K562 (cell line): ENCODE results near the gene PRCD. TPM values are rescaled to one million over a fixed set of nuclear protein-coding genes. Genes with fewer than 3 reads are reported as not detected.
A peak's percentile ranks its signal among the peaks of the same experiment; 100 is the strongest.

ENCODE experiments used
- ATAC-seq: fragments of 200-7000 bp; cut with Tn5 transposase; 3 replicates; pipeline ENCODE4 v1.9.1; 2020; ENCODE audit warnings: moderate library complexity
- BruUV-seq: library from RNA; stranded (reverse); fragments of 400-500 nt; replicated peaks from 2 replicates; lab custom pipeline; 2021; lab: Mats Ljungman, UMichigan
- CTCF ChIA-PET: fragments of 300-600 bp; formaldehyde crosslinking; extraction: SDS; loops from one replicate; lab custom pipeline; 2021; ENCODE audit warnings: low intra/inter-chr PET ratio; lab: Yijun Ruan, JAX
- POLR2A ChIA-PET: fragments of 300-600, 350-650 bp; sonication (Branson Sonifier 250); formaldehyde crosslinking; extraction: SDS; loops from one replicate; lab custom pipeline; 2021; ENCODE audit warnings: antibody characterized with exemption, inconsistent platforms; lab: Yijun Ruan, JAX
- DNase-seq, 4 experiments: peaks; one replicate each; pipeline versions ENCODE4 v3.0.0 to v3.0.0-alpha.2; 2011 to 2018; ENCODE audit warnings: low spot score in 3 of 4, mixed read lengths in 3 of 4; ENCODE audit errors: extremely low read depth in 1 of 4
- FAIRE-seq: peaks from 2 replicates; lab custom pipeline; 2011; peaks lifted over from hg19 to GRCh38; lab: Jason Lieb, UNC
- H2AFZ ChIP-seq: 2 replicates; pipeline ENCODE4 v1.6.0; 2011; ENCODE audit warnings: low read depth, low read length, control low read depth, inconsistent platforms
- H3K27ac ChIP-seq: fragments of 200-600 bp; 3 replicates; pipeline ENCODE4 v1.8.0; 2011; ENCODE audit warnings: low read depth, mild to moderate bottlenecking, control low read depth, inconsistent platforms, low read length, moderate library complexity, mixed read lengths; ENCODE audit errors: extremely low read depth
- H3K27me3 ChIP-seq, 2 experiments: fragments of 300-600 bp in 1 of 2; 2 replicates in 1 of 2; 3 replicates in 1 of 2; pipeline versions ENCODE4 v1.6.0 to v1.8.0; 2011; ENCODE audit warnings: inconsistent platforms in 2 of 2, low read length in 2 of 2, mild to moderate bottlenecking in 1 of 2, mixed read lengths in 1 of 2, moderate library complexity in 1 of 2; ENCODE audit not compliant: control insufficient read depth in 2 of 2, insufficient read depth in 2 of 2
- H3K36me3 ChIP-seq: fragments of 300-600 bp; 3 replicates; pipeline ENCODE4 v1.8.0; 2011; ENCODE audit warnings: mild to moderate bottlenecking, low read length, inconsistent platforms; ENCODE audit not compliant: control insufficient read depth, insufficient read depth
- H3K4me1 ChIP-seq, 2 experiments: fragments of 200-600 bp in 1 of 2; replicated peaks in 1 of 2; 2 replicates in 1 of 2; 3 replicates in 1 of 2; pipeline versions ENCODE4 v1.5.1 to v1.8.0; 2011; ENCODE audit warnings: inconsistent platforms in 2 of 2, low read length in 2 of 2, mild to moderate bottlenecking in 1 of 2, mixed read lengths in 1 of 2, moderate library complexity in 1 of 2; ENCODE audit not compliant: control insufficient read depth in 2 of 2, insufficient read depth in 2 of 2
- H3K4me2 ChIP-seq: 2 replicates; pipeline ENCODE4 v1.6.1; 2011; ENCODE audit warnings: low read length, control low read depth, inconsistent platforms, mixed read lengths; ENCODE audit not compliant: insufficient read depth
- H3K4me3 ChIP-seq: fragments of 200-600 bp; sonication (generic), shearing (Covaris generic); 2 replicates; pipeline ENCODE4 v1.5.1; 2016; ENCODE audit warnings: control low read depth, inconsistent platforms
- H3K79me2 ChIP-seq: fragments of 200-600 bp; 3 replicates; pipeline ENCODE4 v1.8.0; 2011; ENCODE audit warnings: low read length, inconsistent platforms; ENCODE audit not compliant: control insufficient read depth, insufficient read depth
- H3K9ac ChIP-seq, 2 experiments: 2 replicates each; pipeline versions ENCODE4 v1.6.0 to v1.6.1; 2011; ENCODE audit warnings: low read depth in 2 of 2, low read length in 2 of 2, control low read depth in 1 of 2, inconsistent platforms in 1 of 2, mild to moderate bottlenecking in 1 of 2, mixed read lengths in 1 of 2; ENCODE audit not compliant: insufficient read depth in 1 of 2
- H3K9me1 ChIP-seq: one replicate; pipeline ENCODE4 v1.6.0; 2011; ENCODE audit warnings: inconsistent platforms, mild to moderate bottlenecking, low read length, moderate library complexity; ENCODE audit not compliant: control insufficient read depth, insufficient read depth
- H3K9me3 ChIP-seq: replicated peaks from 2 replicates; pipeline ENCODE4 v1.5.1; 2011; ENCODE audit warnings: low read depth, low read length, inconsistent platforms; ENCODE audit not compliant: control insufficient read depth, insufficient read depth
- H4K20me1 ChIP-seq: replicated peaks from 2 replicates; pipeline ENCODE4 v1.6.1; 2011; ENCODE audit warnings: low read length, inconsistent platforms, mixed read lengths; ENCODE audit not compliant: control insufficient read depth, insufficient read depth
- CHD2 ChIP-seq: IDR thresholded peaks from 2 replicates; pipeline ENCODE4 v1.6.1; 2011; ENCODE audit warnings: low read depth, low read length
- TCF7L2 ChIP-seq: fragments of 150-350 bp; IDR thresholded peaks from 2 replicates; pipeline ENCODE4 v1.6.1; 2016; ENCODE audit warnings: low read depth, mild to moderate bottlenecking, low read length, moderate library complexity
- ZBTB33 ChIP-seq: sonication (generic); formaldehyde crosslinking; IDR thresholded peaks from 2 replicates; pipeline ENCODE4 v1.8.1; 2023; ENCODE audit warnings: mild to moderate bottlenecking, missing genetic modification reagents
- ZSCAN32 ChIP-seq: fragments of 450-650 bp; formaldehyde crosslinking; IDR thresholded peaks from 2 replicates; pipeline ENCODE4 v1.4.0; 2020; ENCODE audit warnings: mild to moderate bottlenecking, moderate library complexity
- WGBS: fragments of 100-300 bp; shearing (Covaris generic); methylation state at CpG from one replicate; pipeline ENCODE4 v1.1.6; 2016; ENCODE audit warnings: low coverage, mixed read lengths; ENCODE audit not compliant: insufficient coverage; ENCODE audit errors: missing lambda C conversion rate; 5-methylcytosine and 5-hydroxymethylcytosine counted together
- in situ Hi-C: fragments of 300-500 bp; cut with MboI; formaldehyde crosslinking; loops from 4 replicates; pipeline ENCODE4 v1.15.0; 2018; ENCODE audit warnings: inconsistent platforms, mixed read lengths
- intact Hi-C: fragments of 100-400 bp; cut with micrococcal nuclease; formaldehyde crosslinking; loops from 2 replicates; pipeline ENCODE4 v1.14.2; 2022
- polyA plus RNA-seq, 8 experiments: library from polyadenylated mRNA; depleted of rRNA in 4 of 8; stranded (reverse) in 5 of 8; unstranded in 3 of 8; fragments of >200 nt; fragmentation: Nextera tagmentation in 2 of 8; fragmentation: Illumina TruSeq in 1 of 8; extraction: Ambion mirVana in 2 of 8; extraction: Trizol in 1 of 8; gene quantifications; 2 replicates each; pipeline versions ENCODE4 v1.2.1 to v1.2.3, GENCODE V29; 2011 to 2014; ENCODE audit warnings: inconsistent platforms in 1 of 8, missing spikeins in 1 of 8
- total RNA-seq, 7 experiments: library from RNA; depleted of rRNA in 6 of 7; stranded (reverse); fragments of >200 nt in 6 of 7; fragmentation: Illumina TruSeq in 2 of 7; extraction: Trizol in 2 of 7; gene quantifications; 2 replicates each; pipeline versions ENCODE4 v1.2.1 to v1.2.3, GENCODE V29; 2011 to 2021; ENCODE audit warnings: low replicate concordance in 1 of 7
- TF ChIP-seq, protein P1 (sequence below): fragments of 250-450 bp; sonication (Bioruptor Pico); IDR thresholded peaks from 2 replicates; pipeline ENCODE4 v1.8.0; 2022; ENCODE audit warnings: inconsistent platforms

PRCD gene
- total and polyA plus RNA-seq, 9 of the 15 experiments (the other 6 are each of a cell fraction or from before 2014, with no cell fraction given) = 0.20 to 0.25 (median 0.21) TPM; not detected in 6

DNA sequence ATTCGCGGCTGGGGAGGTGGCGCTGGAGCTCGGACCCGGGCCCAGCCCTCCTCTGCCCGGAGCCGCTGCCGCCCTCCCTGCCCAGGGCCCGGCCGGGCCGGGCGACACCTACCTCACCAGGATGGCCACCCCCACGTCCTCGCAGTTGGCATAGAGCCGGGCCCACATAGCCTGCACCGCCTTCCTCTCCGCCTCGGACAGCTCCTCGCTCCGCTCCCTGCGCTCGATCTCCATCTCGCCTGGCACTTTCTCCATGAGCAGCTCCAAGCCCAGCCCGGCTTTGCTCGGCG lies 2.6 kb upstream of the PRCD start:
- in situ Hi-C loops (no loop called here), intact Hi-C loops (no loop called here)
- Histone ChIP-seq H2AFZ (no peak overlapping the region), H3K4me3 (no peak overlapping the region), H4K20me1 (no peaks in the 10 kb centered on the region), H3K79me2 (no peaks in the 10 kb centered on the region), H3K9me3 (no peaks in the 10 kb centered on the region), H3K4me1 (peaks cover 11 to 46% of the 10 kb centered on the region in 2 experiments; a peak in 4 of 5 replicates), H3K27ac (no peak overlapping the region), H3K4me2 (no peak overlapping the region), H3K27me3 (no peaks in the 10 kb centered on the region), H3K9ac (no peak overlapping the region), H3K36me3 (no peaks in the 10 kb centered on the region), H3K9me1 (no peaks in the 10 kb centered on the region)
- BruUV-seq = no TSS peak
- FAIRE-seq = no peak
- ATAC-seq = no peak
- POLR2A ChIA-PET = interaction anchor here (1.4 kb wide), 1 partner anchor 197 kb away, joined by 3 read pairs; no protein-coding TSS in a partner anchor
- TF ChIP-seq, protein P1, sequence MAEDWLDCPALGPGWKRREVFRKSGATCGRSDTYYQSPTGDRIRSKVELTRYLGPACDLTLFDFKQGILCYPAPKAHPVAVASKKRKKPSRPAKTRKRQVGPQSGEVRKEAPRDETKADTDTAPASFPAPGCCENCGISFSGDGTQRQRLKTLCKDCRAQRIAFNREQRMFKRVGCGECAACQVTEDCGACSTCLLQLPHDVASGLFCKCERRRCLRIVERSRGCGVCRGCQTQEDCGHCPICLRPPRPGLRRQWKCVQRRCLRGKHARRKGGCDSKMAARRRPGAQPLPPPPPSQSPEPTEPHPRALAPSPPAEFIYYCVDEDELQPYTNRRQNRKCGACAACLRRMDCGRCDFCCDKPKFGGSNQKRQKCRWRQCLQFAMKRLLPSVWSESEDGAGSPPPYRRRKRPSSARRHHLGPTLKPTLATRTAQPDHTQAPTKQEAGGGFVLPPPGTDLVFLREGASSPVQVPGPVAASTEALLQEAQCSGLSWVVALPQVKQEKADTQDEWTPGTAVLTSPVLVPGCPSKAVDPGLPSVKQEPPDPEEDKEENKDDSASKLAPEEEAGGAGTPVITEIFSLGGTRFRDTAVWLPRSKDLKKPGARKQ = no peak
- TF ChIP-seq TCF7L2 = no peak
- CTCF ChIA-PET = no interaction called here
- no peak for DNase-seq
- 100% methylated on average over 1 of the region's 26 CpGs for WGBS

DNA sequence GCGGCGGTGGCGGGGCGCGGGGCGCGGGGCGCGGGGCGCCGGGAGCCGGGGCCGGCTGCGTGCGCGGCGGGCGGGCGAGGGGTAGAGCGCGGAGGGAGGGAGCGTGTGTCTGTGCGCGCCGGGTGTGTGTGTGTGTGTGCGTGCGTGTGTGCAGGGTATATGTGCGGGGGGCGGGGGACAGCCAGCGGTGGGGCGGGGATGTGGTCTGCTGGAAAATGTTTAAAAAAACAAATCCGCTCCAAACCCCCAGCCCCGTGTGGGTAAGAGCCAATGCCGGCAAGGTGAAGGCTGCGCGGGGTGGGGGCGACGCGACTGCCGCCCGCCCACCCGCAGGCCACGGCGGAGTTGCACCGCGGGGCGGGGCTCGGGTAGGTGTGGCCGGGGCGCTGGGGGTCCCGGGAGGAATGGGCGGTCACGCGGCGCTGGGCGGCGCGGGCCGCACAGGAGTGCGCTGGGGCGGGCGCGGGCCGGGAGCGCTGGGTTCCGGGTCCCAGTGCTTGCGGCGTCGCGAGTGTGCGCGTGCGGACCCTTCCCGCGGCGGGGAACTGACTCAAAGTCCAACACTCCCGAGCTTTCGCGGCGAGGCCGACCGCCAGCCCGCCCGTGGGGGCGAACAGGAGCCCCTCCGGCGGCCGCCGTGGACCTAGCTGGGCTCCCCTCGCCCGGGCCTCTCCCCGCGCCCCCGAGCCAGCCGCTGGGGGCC lies 2.1 kb upstream of the PRCD start, which contains the start of gene CYGB:
Gene CYGB, minus strand, starts transcription at position 132 of the 703 bp plus-strand sequence. CDS start 167 bp downstream, outside the sequence.
- Histone ChIP-seq H3K4me2 (no peak within 1 kb of the TSS), H3K4me1 (peaks cover 11 to 46% of the 10 kb centered on the region in 2 experiments; a peak in 4 of 5 replicates), H2AFZ (no peak within 1 kb of the TSS), H3K36me3 (no peaks in the 10 kb centered on the region), H3K27ac (no peak within 1 kb of the TSS), H3K9me1 (no peaks in the 10 kb centered on the region), H3K9ac (peak within 1 kb of the TSS in 1 of 2 experiments; percentile 71; a peak in 1 of 4 replicates), H3K79me2 (no peaks in the 10 kb centered on the region), H3K4me3 (no peak within 1 kb of the TSS), H3K9me3 (no peaks in the 10 kb centered on the region), H4K20me1 (no peaks in the 10 kb centered on the region), H3K27me3 (no peaks in the 10 kb centered on the region)
- ATAC-seq (no peak), FAIRE-seq (no peak), DNase-seq (no peak)
- ChIA-PET CTCF (no interaction called here), POLR2A (no interaction called here)
- 79% methylated on average over 6 of the region's 95 CpGs for WGBS
- BruUV-seq = no TSS peak
- 0 out of 2 replicates have a peak, but pooled peaks have one; percentile 32 for TF ChIP-seq ZBTB33 (CRISPR knock-in tag)
- TF ChIP-seq ZSCAN32 = no peak
- TF ChIP-seq CHD2 = no peak
- intact Hi-C loops (no loop called here), in situ Hi-C loops (no loop called here)
